ENCODE results near the gene RIMKLB.

The RIMKLB gene

GRCh38 chr12:8697120-8697475 is 693 bp upstream of the RIMKLB start:
- peaks cover 9% of the 10 kb centered on the region for H3K4me1 ChIP-seq (ENCODE audit: low read depth, poor library complexity, severe bottlenecking)
- H3K4me2 ChIP-seq, result peak overlapping the region; percentile 54
- H3K27ac ChIP-seq, result no peak overlapping the region
- H2AFZ ChIP-seq (ENCODE audit: low read depth), result peak overlapping the region; percentile 64
- H4K20me1 ChIP-seq (ENCODE audit: insufficient read depth), result no peaks in the 10 kb centered on the region
- no peak for TF ChIP-seq CTCF (conservative IDR thresholded peaks at IDR 0.05; ENCODE audit: low read depth, low read length)
- no peak overlapping the region for H3K4me3 ChIP-seq (IDR thresholded peaks at IDR 0.05; ENCODE audit: insufficient read depth, low read depth, low read length)
- H3K79me2 ChIP-seq (ENCODE audit: insufficient read depth, low read depth), result no peaks in the 10 kb centered on the region; the same call in 1 of the 2 replicates
- H3K27me3 ChIP-seq (ENCODE audit: insufficient read depth, low read depth), result no peaks in the 10 kb centered on the region
- H3K36me3 ChIP-seq (ENCODE audit: insufficient read depth), result no peaks in the 10 kb centered on the region
- H3K9ac ChIP-seq, result no peak overlapping the region

GRCh38 chr12:8698132-8698851 is 501 bp downstream of the RIMKLB start:
- TF ChIP-seq CTCF (conservative IDR thresholded peaks at IDR 0.05; ENCODE audit: low read depth, low read length), result no peak
- peak overlapping the region; percentile 72 for H3K4me2 ChIP-seq
- peaks cover 9% of the 10 kb centered on the region for H3K4me1 ChIP-seq (ENCODE audit: low read depth, poor library complexity, severe bottlenecking)
- H3K27me3 ChIP-seq (ENCODE audit: insufficient read depth, low read depth), result no peaks in the 10 kb centered on the region
- peak overlapping the region; percentile 85 for H2AFZ ChIP-seq (ENCODE audit: low read depth)
- no peak overlapping the region for H3K4me3 ChIP-seq (IDR thresholded peaks at IDR 0.05; ENCODE audit: insufficient read depth, low read depth, low read length)
- H3K27ac ChIP-seq, result no peak overlapping the region
- peak overlapping the region; percentile 63; the same call in 1 of the 2 replicates for H3K9ac ChIP-seq
- no peaks in the 10 kb centered on the region; the same call in 1 of the 2 replicates for H3K79me2 ChIP-seq (ENCODE audit: insufficient read depth, low read depth)
- no peaks in the 10 kb centered on the region for H3K36me3 ChIP-seq (ENCODE audit: insufficient read depth)
- no peaks in the 10 kb centered on the region for H4K20me1 ChIP-seq (ENCODE audit: insufficient read depth)

- H3K9ac ChIP-seq, result peak overlapping the region; percentile 63; the same call in 1 of the 2 replicates
- no peak overlapping the region for H3K27ac ChIP-seq
- no peaks in the 10 kb centered on the region for H4K20me1 ChIP-seq (ENCODE audit: insufficient read depth)
- peak overlapping the region; percentile 72 for H3K4me2 ChIP-seq
- H3K4me3 ChIP-seq (IDR thresholded peaks at IDR 0.05; ENCODE audit: insufficient read depth, low read depth, low read length), result no peak overlapping the region
- H3K4me1 ChIP-seq (ENCODE audit: low read depth, poor library complexity, severe bottlenecking), result peaks cover 9% of the 10 kb centered on the region
- no peaks in the 10 kb centered on the region for H3K27me3 ChIP-seq (ENCODE audit: insufficient read depth, low read depth)
- H3K36me3 ChIP-seq (ENCODE audit: insufficient read depth), result no peaks in the 10 kb centered on the region
- no peaks in the 10 kb centered on the region; the same call in 1 of the 2 replicates for H3K79me2 ChIP-seq (ENCODE audit: insufficient read depth, low read depth)
- H2AFZ ChIP-seq (ENCODE audit: low read depth), result peak overlapping the region; percentile 85; the same call in 1 of the 2 replicates
- TF ChIP-seq CTCF (conservative IDR thresholded peaks at IDR 0.05; ENCODE audit: low read depth, low read length), result no peak
Measured at GRCh38 chr12:8698879-8699278, 1.1 kb downstream of the RIMKLB start.

- Histone ChIP-seq H2AFZ (ENCODE audit: low read depth) (no peak overlapping the region), H3K4me2 (no peak overlapping the region), H3K79me2 (ENCODE audit: insufficient read depth, low read depth) (no peaks in the 10 kb centered on the region; the same call in 1 of the 2 replicates), H3K36me3 (ENCODE audit: insufficient read depth) (no peaks in the 10 kb centered on the region), H3K9ac (no peak overlapping the region), H3K4me3 (IDR thresholded peaks at IDR 0.05; ENCODE audit: insufficient read depth, low read depth, low read length) (no peak overlapping the region), H3K27me3 (ENCODE audit: insufficient read depth, low read depth) (no peaks in the 10 kb centered on the region), H3K27ac (no peak overlapping the region), H4K20me1 (ENCODE audit: insufficient read depth) (no peaks in the 10 kb centered on the region), H3K4me1 (ENCODE audit: low read depth, poor library complexity, severe bottlenecking) (peaks cover 9% of the 10 kb centered on the region)
- no peak for TF ChIP-seq CTCF (conservative IDR thresholded peaks at IDR 0.05; ENCODE audit: low read depth, low read length)
Measured at GRCh38 chr12:8699714-8700113, 1.9 kb downstream of the RIMKLB start.
